ENCODE results near the gene PTTG1IP. TPM values are rescaled to one million over a fixed set of nuclear protein-coding genes. Genes with fewer than 3 reads are reported as not detected.
A peak's percentile ranks its signal among the peaks of the same experiment; 100 is the strongest.

PTTG1IP gene
- total and polyA plus RNA-seq, 10 of the 15 experiments (the other 5 are each of a cell fraction or from before 2014, with no cell fraction given) = 2.4 to 56.4 (median 44.4) TPM

DNA sequence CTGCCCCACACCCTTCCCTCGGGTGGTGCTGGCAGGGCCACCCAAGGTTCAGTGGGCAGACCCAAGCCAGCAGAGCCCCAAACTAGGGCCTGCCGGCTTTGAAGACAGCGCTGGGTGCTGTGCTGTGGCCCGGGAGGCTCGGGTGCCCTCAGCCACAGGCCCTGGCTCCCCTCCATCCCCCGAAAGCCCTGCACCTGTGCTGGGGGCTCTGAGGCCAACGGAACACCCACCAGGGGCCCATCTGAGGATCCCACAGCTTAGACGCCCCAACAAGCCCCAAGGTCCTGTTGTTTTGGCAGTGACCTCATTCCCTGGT lies 38.6 kb upstream of the PTTG1IP start:
- H3K9ac ChIP-seq (ENCODE audit: control insufficient read depth, insufficient read depth, low read length) = peak overlapping the region; percentile 3; the same call in 1 of the 2 replicates
- DNase-seq (ENCODE audit: low read depth, low spot score) (no peak), ATAC-seq (no peak), FAIRE-seq (no peak)
- peak overlapping the region; percentile 7; the same call in 1 of the 2 replicates for H2AFZ ChIP-seq (ENCODE audit: control insufficient read depth, low read depth, low read length)
- RAD21 ChIA-PET (ENCODE audit: unreplicated experiment) = no interaction called here
- TF ChIP-seq RELA (IDR thresholded peaks at IDR 0.05; ENCODE audit: borderline replicate concordance, partially characterized antibody) (no peak), IKZF1 (conservative IDR thresholded peaks at IDR 0.05) (no peak), RUNX3 (IDR thresholded peaks at IDR 0.05; ENCODE audit: low read length) (no peak), EGR1 (IDR thresholded peaks at IDR 0.05; ENCODE audit: borderline replicate concordance in 1 of 2, low read depth in 2 of 2, low read length in 2 of 2) (no peak), NRF1 (conservative IDR thresholded peaks at IDR 0.05; ENCODE audit: low read depth, low read length) (no peak), BMI1 (IDR thresholded peaks at IDR 0.05; ENCODE audit: borderline replicate concordance) (no peak), KAT2A (conservative IDR thresholded peaks at IDR 0.05; ENCODE audit: control insufficient read depth, low read depth, low read length) (no peak), HCFC1 (IDR thresholded peaks at IDR 0.05; ENCODE audit: low read length) (no peak), PAX5 (IDR thresholded peaks at IDR 0.05; ENCODE audit: borderline replicate concordance, low read depth, low read length) (no peak)
- TF ChIP-seq, protein P1, sequence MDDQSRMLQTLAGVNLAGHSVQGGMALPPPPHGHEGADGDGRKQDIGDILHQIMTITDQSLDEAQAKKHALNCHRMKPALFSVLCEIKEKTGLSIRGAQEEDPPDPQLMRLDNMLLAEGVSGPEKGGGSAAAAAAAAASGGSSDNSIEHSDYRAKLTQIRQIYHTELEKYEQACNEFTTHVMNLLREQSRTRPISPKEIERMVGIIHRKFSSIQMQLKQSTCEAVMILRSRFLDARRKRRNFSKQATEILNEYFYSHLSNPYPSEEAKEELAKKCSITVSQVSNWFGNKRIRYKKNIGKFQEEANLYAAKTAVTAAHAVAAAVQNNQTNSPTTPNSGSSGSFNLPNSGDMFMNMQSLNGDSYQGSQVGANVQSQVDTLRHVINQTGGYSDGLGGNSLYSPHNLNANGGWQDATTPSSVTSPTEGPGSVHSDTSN (IDR thresholded peaks at IDR 0.05; ENCODE audit: insufficient replicate concordance, low read depth, low read length) = no peak
- TF ChIP-seq, protein P2, sequence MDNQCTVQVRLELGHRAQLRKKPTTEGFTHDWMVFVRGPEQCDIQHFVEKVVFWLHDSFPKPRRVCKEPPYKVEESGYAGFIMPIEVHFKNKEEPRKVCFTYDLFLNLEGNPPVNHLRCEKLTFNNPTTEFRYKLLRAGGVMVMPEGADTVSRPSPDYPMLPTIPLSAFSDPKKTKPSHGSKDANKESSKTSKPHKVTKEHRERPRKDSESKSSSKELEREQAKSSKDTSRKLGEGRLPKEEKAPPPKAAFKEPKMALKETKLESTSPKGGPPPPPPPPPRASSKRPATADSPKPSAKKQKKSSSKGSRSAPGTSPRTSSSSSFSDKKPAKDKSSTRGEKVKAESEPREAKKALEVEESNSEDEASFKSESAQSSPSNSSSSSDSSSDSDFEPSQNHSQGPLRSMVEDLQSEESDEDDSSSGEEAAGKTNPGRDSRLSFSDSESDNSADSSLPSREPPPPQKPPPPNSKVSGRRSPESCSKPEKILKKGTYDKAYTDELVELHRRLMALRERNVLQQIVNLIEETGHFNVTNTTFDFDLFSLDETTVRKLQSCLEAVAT (IDR thresholded peaks at IDR 0.05) = no peak
- H3K27ac ChIP-seq (ENCODE audit: control insufficient read depth, insufficient read depth) = peak overlapping the region; percentile 62
- H3K4me2 ChIP-seq (ENCODE audit: control insufficient read depth, insufficient read depth) = peak overlapping the region; percentile 31
- H4K20me1 ChIP-seq (ENCODE audit: control insufficient read depth, insufficient read depth) = no peaks in the 10 kb centered on the region
- peaks cover 35% of the 10 kb centered on the region for H3K4me1 ChIP-seq (ENCODE audit: control insufficient read depth, insufficient read depth, low read length)
- CTCF ChIA-PET = no interaction called here
- POLR2A ChIA-PET = no interaction called here
- 18% methylated on average over 8 of the region's 8 CpGs for WGBS (ENCODE audit: insufficient coverage, insufficient replicate concordance, low lambda C conversion rate, missing lambda C conversion rate)
- intact Hi-C loops (cut with micrococcal nuclease; ENCODE audit: unreplicated experiment) = no loop called here
- peaks cover 3 to 10% of the 10 kb centered on the region in 2 experiments; a peak in 3 of 4 replicates for H3K36me3 ChIP-seq (ENCODE audit: control insufficient read depth in 2 of 2, insufficient read depth in 2 of 2, low read length in 1 of 2)
- BruUV-seq (replicated peaks) = no TSS peak
- H3K4me3 ChIP-seq = no peak overlapping the region
- in situ Hi-C loops (cut with MboI) = no loop called here
- H3K79me2 ChIP-seq (ENCODE audit: control insufficient read depth, insufficient read depth, low read length) = peaks cover 10% of the 10 kb centered on the region
- H3K27me3 ChIP-seq (replicated peaks in 1 of 2; ENCODE audit: control insufficient read depth in 2 of 2, insufficient read depth in 2 of 2, low read length in 1 of 2) = no peaks in the 10 kb centered on the region
- SMC1A ChIA-PET (ENCODE audit: uncharacterized antibody, unreplicated experiment) = no interaction called here
- H3K9me3 ChIP-seq (replicated peaks; ENCODE audit: control insufficient read depth, insufficient read depth, low read length) = no peaks in the 10 kb centered on the region
